ENCODE measurements around the gene GCGR. TPM values are rescaled to one million over a fixed set of nuclear protein-coding genes. Genes with fewer than 3 reads are reported as not detected.
A peak's percentile ranks its signal among the peaks of the same experiment; 100 is the strongest.

GCGR gene
- total RNA-seq, 4 donors from 2014 or later, result 0.14 to 0.64 TPM; not detected in 2

DNA sequence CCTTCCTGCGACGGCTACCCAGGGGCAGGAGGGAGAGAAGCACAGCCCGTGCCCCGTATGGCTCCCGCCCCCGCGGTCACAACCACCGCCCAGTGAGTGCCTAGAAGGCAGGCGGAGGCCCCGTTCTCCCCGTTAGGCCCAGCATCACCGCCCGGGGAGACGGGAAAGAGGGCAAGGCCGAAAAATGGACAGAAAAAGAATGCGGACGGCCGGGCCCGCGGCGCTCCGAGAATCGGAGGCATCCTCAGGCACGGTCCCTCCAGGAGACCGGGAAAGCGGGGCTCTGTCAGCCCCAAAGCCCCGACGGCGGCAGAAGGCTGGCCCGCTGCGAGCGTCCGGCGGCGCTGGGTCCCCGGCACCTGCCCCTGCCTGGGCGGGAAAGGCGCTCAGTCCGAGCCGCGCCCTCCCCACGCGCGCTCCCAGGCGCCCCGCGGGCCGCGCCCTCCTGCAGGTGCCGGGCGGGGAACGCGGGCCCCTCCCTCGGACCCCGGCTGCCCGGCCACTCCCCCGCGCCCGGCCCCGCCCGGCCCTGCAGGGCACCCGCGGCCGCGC lies 28.7 kb downstream of the GCGR start:
- Histone ChIP-seq H3K27ac (peak overlapping the region; percentile 92 to 96 (median 94)), H3K4me3 (peak overlapping the region; percentile 72 to 88 (median 78)), H3K27me3 (no peaks in the 10 kb centered on the region), H3K36me3 (no peaks in the 10 kb centered on the region), H3K9me3 (no peaks in the 10 kb centered on the region), H3K4me1 (peaks cover 10 to 27% (median 21%) of the 10 kb centered on the region in 4 donors)
- TF ChIP-seq, protein P1, sequence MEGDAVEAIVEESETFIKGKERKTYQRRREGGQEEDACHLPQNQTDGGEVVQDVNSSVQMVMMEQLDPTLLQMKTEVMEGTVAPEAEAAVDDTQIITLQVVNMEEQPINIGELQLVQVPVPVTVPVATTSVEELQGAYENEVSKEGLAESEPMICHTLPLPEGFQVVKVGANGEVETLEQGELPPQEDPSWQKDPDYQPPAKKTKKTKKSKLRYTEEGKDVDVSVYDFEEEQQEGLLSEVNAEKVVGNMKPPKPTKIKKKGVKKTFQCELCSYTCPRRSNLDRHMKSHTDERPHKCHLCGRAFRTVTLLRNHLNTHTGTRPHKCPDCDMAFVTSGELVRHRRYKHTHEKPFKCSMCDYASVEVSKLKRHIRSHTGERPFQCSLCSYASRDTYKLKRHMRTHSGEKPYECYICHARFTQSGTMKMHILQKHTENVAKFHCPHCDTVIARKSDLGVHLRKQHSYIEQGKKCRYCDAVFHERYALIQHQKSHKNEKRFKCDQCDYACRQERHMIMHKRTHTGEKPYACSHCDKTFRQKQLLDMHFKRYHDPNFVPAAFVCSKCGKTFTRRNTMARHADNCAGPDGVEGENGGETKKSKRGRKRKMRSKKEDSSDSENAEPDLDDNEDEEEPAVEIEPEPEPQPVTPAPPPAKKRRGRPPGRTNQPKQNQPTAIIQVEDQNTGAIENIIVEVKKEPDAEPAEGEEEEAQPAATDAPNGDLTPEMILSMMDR (IDR thresholded peaks at IDR 0.05), result no peak
- TF ChIP-seq POLR2A (IDR thresholded peaks at IDR 0.05) (no peak), POLR2AphosphoS5 (IDR thresholded peaks at IDR 0.05) (no peak), EP300 (IDR thresholded peaks at IDR 0.05; ENCODE audit: low read depth) (no peak)
- DNase-seq, result no peak
- 1% methylated on average over 33 of the region's 65 CpGs; no CpG with 5 or more reads in 1 of the 2 donors for WGBS, 2 donors (ENCODE audit: low coverage in 1 of 2)
- intact Hi-C loops (cut with DNase I; ENCODE audit: low total_unique reads) (no loop called here), in situ Hi-C loops (cut with MboI; ENCODE audit: low pct_ligation_motif_present in 1 of 4, low pct_unique_long_range_greater_than_20kb in 1 of 4, low sequenced_read_pairs in 3 of 4) (no loop called here)

DNA sequence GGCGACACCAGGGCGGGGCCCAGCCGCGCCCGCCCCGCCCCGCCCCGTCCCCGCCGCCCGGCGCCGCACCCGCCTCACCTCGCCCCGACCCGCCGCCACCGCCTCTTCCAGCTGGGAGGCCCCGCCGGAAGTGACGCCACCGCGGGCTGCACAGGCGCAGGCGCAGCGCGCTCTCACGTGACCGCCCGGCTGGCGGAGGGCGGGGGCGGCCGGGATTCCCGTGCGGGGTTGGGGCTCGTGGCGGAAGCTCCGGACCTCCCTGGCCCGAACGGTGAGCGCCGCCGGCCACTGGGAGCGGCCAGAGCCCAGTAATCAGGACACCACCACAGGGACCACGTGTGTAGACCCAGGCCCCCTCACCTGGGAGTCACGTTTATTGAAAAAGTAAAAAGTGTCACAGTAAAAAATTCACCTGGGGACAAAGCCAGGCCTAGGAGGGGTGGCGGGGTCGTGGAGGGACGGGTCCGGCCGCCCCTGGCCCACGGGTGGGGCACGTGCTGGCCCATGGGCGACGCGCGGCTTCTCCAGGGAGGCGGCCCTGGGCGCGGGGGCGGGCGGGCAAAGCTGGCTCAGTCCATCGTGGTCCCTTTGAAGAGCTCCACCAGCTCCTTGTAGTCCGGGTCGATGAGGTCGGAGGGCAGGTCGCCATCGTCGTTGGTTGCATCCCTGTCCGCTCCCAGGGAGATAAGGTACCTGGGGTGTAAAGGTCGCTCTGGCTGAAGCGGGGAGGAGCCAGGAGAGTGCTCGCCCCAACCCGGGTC lies 29.4 kb downstream of the GCGR start, which contains the start of gene MCRIP1:
MCRIP1 (minus strand) TSS at position 132 of the 761 bp plus-strand sequence. CDS start 8,785 bp downstream, outside the sequence.
- Histone ChIP-seq H3K27me3 (no peaks in the 10 kb centered on the region), H3K36me3 (no peaks in the 10 kb centered on the region), H3K9me3 (no peaks in the 10 kb centered on the region), H3K27ac (peak within 1 kb of the TSS; percentile 94 to 97 (median 96)), H3K4me1 (peaks cover 10 to 27% (median 21%) of the 10 kb centered on the region in 4 donors), H3K4me3 (peak within 1 kb of the TSS; percentile 76 to 88 (median 80))
- peak; percentile 92 for TF ChIP-seq POLR2A (IDR thresholded peaks at IDR 0.05)
- TF ChIP-seq POLR2AphosphoS5 (IDR thresholded peaks at IDR 0.05), result peak; percentile 89 to 97 (median 96)
- TF ChIP-seq, protein P1 (IDR thresholded peaks at IDR 0.05), result no peak
- peak; percentile 3 for TF ChIP-seq EP300 (IDR thresholded peaks at IDR 0.05; ENCODE audit: low read depth)
- in situ Hi-C loops (cut with MboI; ENCODE audit: low pct_ligation_motif_present in 1 of 4, low pct_unique_long_range_greater_than_20kb in 1 of 4, low sequenced_read_pairs in 3 of 4), result no loop called here
- 0 to 2% methylated on average over 5 to 31 of the region's 76 CpGs for WGBS, 2 donors (ENCODE audit: low coverage in 1 of 2)
- peak; percentile 97 for DNase-seq
- intact Hi-C loops (cut with DNase I; ENCODE audit: low total_unique reads), result no loop called here

GRCh38 chr17:81833921-81834830 lies 30.2 kb downstream of the GCGR start:
- TF ChIP-seq, protein P1 (IDR thresholded peaks at IDR 0.05), result no peak
- Histone ChIP-seq H3K9me3 (no peaks in the 10 kb centered on the region), H3K27me3 (no peaks in the 10 kb centered on the region), H3K4me1 (peaks cover 10 to 27% (median 21%) of the 10 kb centered on the region in 4 donors), H3K27ac (peak overlapping the region; percentile 89 to 97 (median 92)), H3K4me3 (peak overlapping the region in 3 of 4 donors; percentile 42 to 80 (median 60)), H3K36me3 (no peaks in the 10 kb centered on the region)
- intact Hi-C loops (cut with DNase I; ENCODE audit: low total_unique reads) (no loop called here), in situ Hi-C loops (cut with MboI; ENCODE audit: low pct_ligation_motif_present in 1 of 4, low pct_unique_long_range_greater_than_20kb in 1 of 4, low sequenced_read_pairs in 3 of 4) (no loop called here)
- DNase-seq, result no peak
- 82 to 90% methylated on average over 4 to 26 of the region's 31 CpGs for WGBS, 2 donors (ENCODE audit: low coverage in 1 of 2)
